Left cardiac atrium (tissue), 4 donors: ENCODE measurements around the gene STX16. TPM values are rescaled to one million over a fixed set of nuclear protein-coding genes. Genes with fewer than 3 reads are reported as not detected.
A peak's percentile ranks its signal among the peaks of the same experiment; 100 is the strongest.
"Not testable (repeated sequence)": the region's sequence is repeated elsewhere in the genome, so short reads cannot be mapped to it uniquely, and the experiment has no call there.

ENCODE experiments used
- ATAC-seq, 2 donors: fragments of 200-7000 bp; cut with Tn5 transposase; one replicate each; pipeline ENCODE4 v1.9.1; 2020; ENCODE audit warnings: mild to moderate bottlenecking in 2 of 2, moderate library complexity in 2 of 2
- DNase-seq: peaks from one replicate; pipeline ENCODE4 v3.0.0-alpha.2; 2020
- intact Hi-C, 2 donors: fragments of 100-400 bp; cut with DNase I; formaldehyde crosslinking; loops; one replicate each; pipeline versions ENCODE4 v1.14.1 to v1.15.1; 2022 to 2023
- total RNA-seq, 2 donors: library from RNA; stranded (reverse); fragmentation: NEBNext Ultra II Directional; extraction: Animal tissue kit (Norgen Biotek cat#: 25700); gene quantifications; one replicate each; pipeline ENCODE4 v1.2.1, GENCODE V29; 2021
- donor health status: DM: no; HTN: yes; CAD: no.
- donor health status: DM: no; HTN: yes; CAD: no; lungs with severe emphysema.
- donor health status: DM: yes; HTN: yes; CAD: no.
- donor health status: Dilated cardiomyopathy.

The STX16 gene
- total RNA-seq, 2 donors from 2014 or later = 22.8 to 32.0 TPM

DNA sequence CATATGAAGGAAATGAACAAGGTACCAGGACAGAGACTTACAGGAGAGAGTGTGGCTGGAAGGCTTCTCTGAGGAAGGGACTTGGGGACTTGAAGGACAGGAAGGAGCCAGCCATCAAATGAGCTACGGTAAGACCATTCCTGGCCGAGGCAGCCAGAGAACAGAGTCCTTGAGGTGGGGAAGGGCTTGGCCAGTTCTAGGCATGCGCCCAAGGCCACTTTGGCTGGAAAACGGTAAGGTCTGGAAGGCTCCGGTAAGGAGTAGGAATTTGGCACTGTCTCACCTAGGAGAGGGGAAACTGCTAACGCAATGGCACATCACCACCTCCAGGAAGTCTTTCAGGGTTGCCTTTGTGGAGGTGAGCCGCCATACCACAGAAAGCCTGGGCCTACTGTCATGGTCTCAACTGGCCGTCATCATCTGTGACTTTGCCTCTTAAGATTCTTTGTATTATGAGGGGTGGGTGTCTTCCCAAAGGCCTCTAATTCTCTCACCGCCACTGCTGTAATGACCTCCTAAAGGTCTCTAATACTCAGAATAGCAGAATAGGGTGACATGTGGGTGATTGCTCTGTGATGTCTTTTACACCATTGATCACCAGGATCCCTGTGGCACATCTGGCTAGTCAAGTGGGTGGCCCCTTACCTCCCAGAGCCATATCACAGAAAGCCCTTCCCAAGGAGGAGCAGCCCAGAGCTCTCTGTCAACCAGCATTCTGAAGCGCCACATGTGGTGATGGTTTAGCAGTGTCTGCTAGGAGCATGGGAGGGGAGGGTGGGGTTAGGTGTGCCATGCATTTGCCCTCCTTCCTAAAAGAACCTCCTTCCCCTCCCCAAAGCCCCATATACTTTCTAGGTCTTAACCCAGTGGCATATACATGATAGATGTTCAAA lies 17.7 kb upstream of the STX16 start:
- no peak for DNase-seq
- ATAC-seq = no peak
- intact Hi-C loops = no loop called here

- intact Hi-C loops = no loop called here
- DNase-seq = no peak
- no peak for ATAC-seq
Observed at GRCh38 chr20:58634059-58634458, 17.0 kb upstream of the STX16 start.

DNA sequence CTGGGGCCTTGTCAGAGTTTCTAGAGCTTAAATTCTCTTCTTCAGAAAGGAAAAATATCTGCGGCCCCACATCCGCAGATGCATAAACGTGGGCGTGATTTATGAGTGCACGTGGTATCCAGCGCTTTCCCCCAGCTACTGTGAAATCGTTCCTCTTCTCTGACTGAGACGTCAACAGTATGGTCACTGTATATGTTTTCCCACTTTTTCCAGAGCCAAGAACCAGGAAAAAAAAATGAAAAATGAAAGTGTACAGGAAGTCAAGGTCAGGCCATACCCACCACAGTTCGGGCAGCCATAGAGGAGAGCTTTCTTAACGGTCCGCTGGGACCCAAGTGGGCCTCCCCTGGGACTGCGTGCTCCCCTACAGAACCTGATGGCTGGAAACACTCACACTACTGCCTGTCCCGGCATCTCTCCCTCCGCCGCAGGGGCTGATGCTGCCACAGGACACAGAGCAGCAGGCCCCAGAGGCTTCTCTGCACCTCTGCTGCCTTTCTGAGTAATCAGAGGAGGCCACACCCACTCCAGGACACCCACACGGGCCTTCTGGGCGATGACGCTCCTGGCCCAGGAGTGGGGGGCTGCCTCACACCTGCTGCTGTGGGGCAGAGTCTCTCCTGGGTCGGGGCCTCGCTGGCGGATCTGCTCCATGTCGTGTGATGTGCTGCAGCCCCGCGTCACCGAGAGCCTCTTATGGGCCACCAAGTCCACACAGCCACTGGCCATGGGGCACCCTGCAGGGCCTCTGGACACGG lies 16.4 kb upstream of the STX16 start:
- intact Hi-C loops = no loop called here
- ATAC-seq = no peak
- peak; percentile 13 for DNase-seq

DNA sequence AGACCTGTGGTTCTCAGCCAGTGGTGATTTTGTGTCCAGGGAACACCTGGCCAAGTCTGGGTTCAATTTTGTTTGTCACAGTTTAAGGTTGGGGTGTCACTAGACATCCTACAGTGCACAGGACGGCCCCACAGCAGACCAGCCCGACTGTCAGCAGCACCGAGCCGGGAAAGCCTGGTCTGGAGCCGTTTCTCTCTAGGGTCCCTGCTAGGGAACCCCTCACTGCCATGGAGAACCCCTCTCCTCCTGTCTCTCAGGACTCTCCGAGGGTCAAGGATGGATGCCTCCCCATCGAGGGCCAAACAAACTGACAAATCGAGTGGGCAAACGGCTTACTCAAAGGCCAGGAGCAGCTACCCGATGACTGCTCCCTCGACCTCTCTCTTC lies 15.8 kb upstream of the STX16 start:
- DNase-seq (no peak), ATAC-seq (no peak)
- intact Hi-C loops = no loop called here

GRCh38 chr20:58636396-58636982 lies 14.6 kb upstream of the STX16 start:
- intact Hi-C loops = no loop called here
- DNase-seq (no peak), ATAC-seq (no peak)

DNA sequence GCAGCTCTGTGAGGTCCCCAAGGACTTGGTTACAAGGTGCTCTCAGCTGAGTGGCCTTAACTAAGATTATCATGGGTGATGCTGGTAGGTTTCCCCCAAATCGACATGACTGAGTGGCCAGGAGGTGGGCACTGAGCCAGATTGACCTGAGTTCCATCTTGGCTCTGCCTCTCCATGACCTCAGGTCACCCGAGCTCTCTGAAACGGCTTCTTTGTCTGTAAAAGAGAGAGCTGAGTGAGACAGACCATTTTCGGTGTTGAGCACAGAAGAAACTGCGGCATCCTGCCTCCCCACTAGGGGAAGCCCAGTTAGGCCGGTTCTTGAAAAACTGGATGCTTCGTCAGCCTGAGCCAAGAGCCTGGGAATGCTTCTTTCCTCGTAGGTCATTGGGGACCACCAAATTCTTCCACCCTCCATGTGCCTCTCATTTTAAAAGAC lies 14.1 kb upstream of the STX16 start:
- intact Hi-C loops = no loop called here
- peak in 1 of 2 donors; percentile 35 for ATAC-seq
- DNase-seq = no peak

DNA sequence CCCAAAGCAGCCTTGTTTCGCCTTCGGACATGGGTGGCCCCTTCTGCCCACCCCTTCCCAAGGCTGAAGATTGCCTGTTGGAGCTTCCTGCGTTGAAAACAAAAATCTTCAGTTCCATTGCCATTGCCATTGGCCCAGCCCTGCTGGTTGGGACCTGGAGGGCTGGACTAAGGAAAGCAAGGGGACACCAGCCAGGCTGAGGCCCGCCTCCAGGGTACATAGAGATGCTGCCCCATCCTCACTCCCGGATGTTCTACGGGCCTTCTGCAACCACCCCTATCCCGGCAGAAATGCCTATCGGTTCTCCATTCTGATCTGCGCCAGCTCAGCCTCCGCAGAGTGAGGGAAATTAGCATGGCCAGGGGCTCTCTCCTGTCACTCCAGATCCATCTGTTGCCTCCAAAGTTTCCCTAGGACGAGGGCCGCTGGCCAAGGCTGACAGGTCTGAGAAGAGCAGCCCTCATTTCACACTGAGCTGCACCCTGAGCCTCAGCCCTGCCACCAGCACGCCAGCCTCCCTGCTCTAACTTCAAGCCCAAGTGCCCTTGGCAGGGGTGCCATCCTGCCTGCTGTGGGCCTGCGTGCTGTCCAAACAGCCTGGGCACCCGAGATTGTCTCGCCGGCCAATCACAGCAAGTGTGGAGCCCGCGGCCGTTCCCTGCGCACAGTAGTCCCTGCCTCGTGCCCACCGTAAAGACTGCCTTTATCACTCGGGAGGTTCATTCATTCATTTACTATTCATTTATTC lies 13.4 kb upstream of the STX16 start:
- no peak for DNase-seq
- intact Hi-C loops = no loop called here
- no peak for ATAC-seq

GRCh38 chr20:58638467-58639181 lies 12.5 kb upstream of the STX16 start:
- no peak for DNase-seq

GRCh38 chr20:58639182-58640146 lies 11.6 kb upstream of the STX16 start:
- DNase-seq (no peak), ATAC-seq (no peak)
- intact Hi-C loops = loop anchor here in 1 of 2 donors (10.0 kb wide), 1 partner anchor 155 kb away; no protein-coding TSS in a partner anchor

More at GRCh38 chr20:58638467-58639181, 12.5 kb upstream of the STX16 start:
- intact Hi-C loops = no loop called here
- no peak for ATAC-seq

- DNase-seq (no peak), ATAC-seq (no peak)
- intact Hi-C loops = loop anchor here in 1 of 2 donors (10.0 kb wide), 1 partner anchor 156 kb away; no protein-coding TSS in a partner anchor
Observed at GRCh38 chr20:58640446-58640845, 10.6 kb upstream of the STX16 start.

GRCh38 chr20:58642441-58642840 lies 8.6 kb upstream of the STX16 start:
- intact Hi-C loops = loop anchor here in 1 of 2 donors (10.0 kb wide), 1 partner anchor 158 kb away; no protein-coding TSS in a partner anchor
- ATAC-seq = no peak
- DNase-seq = no peak

DNA sequence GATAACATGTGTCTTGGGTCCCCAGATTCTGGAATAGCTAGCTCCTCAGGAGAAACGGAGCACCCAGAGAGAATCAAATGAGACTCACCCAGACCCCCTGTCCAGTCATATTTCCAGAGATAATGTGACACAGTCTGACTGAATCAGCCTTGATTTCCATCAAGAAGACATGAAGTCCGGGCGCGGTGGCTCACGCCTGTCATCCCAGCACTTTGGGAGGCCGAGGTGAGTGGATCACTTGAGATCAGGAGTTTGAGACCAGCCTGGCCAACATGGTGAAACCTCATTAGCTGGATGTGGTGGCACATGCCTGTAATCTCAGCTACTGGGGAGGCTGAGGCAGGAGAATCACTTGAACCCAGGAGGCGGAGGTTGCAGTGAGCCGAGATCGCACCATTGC lies 8.2 kb upstream of the STX16 start:
- not testable (repeated sequence) for DNase-seq

DNA sequence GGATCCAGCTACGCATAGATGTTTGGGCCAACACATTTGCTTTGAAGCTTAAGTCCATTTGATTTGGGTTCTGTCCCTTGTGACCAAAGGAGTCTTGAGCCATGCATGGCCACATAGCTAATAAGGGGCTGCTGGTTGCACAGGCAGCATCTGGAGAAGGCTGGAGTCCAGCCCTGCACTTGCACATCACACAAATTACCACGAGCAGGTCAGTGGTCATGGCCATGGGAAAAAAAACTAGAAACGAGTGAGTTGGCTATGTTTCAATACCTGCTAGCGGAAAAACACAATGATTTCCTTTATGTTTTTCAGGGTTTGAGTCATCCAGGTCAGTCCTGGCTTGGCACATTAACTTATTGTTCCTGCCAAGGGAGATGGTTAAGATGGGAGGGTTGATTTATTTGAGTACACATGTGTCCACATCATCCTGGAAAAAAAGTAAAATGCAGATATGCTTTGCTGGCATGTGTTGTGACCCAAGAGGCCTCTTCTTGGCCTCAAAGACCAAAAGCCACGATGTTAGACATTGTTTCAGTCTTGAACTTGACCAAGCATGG lies 5.6 kb upstream of the STX16 start:
- DNase-seq (no peak), ATAC-seq (peak in 1 of 2 donors; percentile 8)
- intact Hi-C loops = loop anchor here in 1 of 2 donors (10.0 kb wide), 1 partner anchor 161 kb away; no protein-coding TSS in a partner anchor

More for the DNA sequence above, 8.2 kb upstream of the STX16 start:
- intact Hi-C loops = loop anchor here in 1 of 2 donors (10.0 kb wide), 1 partner anchor 158 kb away; no protein-coding TSS in a partner anchor
- ATAC-seq = not testable (repeated sequence)

- intact Hi-C loops = loop anchor here in 1 of 2 donors (10.0 kb wide), 1 partner anchor 161 kb away; no protein-coding TSS in a partner anchor
- no peak for ATAC-seq
- DNase-seq = no peak
Observed at GRCh38 chr20:58646257-58646656, 4.8 kb upstream of the STX16 start.

DNA sequence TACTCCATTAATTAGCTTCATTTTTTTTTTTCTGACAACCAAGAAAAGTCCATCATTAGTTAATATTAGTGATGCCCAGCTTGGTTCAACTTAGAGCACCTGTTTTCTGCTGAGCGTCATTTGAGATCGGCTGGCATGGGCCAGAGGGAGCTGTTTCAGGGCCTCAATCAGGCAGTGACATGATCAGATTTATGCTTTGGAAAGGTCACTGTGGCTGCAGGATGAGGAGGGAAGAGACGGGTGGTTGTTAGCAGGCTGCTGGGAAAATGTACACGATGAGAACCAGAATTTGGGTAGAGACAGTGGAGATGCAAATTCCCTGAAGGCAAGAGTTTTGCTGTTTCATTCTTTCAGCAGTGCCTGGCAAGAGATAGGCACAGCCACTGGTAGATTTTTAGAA lies 4.4 kb upstream of the STX16 start:
- intact Hi-C loops = loop anchor here in 1 of 2 donors (10.0 kb wide), 1 partner anchor 162 kb away; no protein-coding TSS in a partner anchor
- no peak for DNase-seq
- ATAC-seq = no peak

DNA sequence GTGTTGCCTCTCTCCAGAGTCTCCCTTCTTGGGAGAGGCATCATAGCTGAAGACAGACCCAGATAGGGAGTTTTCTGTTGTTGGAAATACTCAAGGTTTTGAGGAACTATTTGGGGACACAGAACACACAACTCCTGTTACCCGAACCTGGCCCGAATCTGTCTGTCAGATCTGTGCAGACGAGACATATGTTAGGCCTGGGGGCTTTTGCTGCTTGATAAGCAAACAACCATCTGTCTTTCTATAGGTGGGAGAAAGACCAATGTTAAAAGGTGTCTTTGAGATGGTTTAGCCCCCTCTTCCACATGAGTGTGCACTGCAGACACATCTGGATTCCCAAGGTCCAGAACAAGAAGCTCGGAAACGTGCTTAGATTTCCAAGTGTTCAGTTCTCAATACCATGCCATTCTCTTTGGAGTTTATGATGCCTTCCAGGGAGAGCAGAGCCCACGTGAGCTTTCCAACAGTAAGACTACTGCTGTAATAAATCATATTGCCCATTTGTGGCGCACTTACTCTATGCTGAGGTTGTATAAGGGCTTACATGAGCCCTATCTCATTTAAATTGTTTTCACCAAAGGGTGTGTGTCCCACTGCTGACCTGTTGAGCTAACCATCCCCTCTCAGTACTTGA lies 3.8 kb upstream of the STX16 start:
- DNase-seq (no peak), ATAC-seq (no peak)
- intact Hi-C loops = loop anchor here in 1 of 2 donors (10.0 kb wide), 1 partner anchor 162 kb away; no protein-coding TSS in a partner anchor
